Measurements from ENCODE around the gene FDCSP. TPM values are rescaled to one million over a fixed set of nuclear protein-coding genes. Genes with fewer than 3 reads are reported as not detected.

The FDCSP gene
- total and polyA plus RNA-seq, 2 donors (not counting 3 experiments of a cell fraction or from before 2014, with no cell fraction given): not detected

- Histone ChIP-seq H3K9ac (replicated peaks; ENCODE audit: extremely low read depth, insufficient read depth, low read length) (no peak overlapping the region), H3K36me3 (ENCODE audit: control insufficient read depth in 2 of 2, extremely low read depth in 1 of 2, insufficient read depth in 2 of 2, low read length in 2 of 2) (no peaks in the 10 kb centered on the region), H3K9me3 (replicated peaks; ENCODE audit: control insufficient read depth, insufficient read depth, low read length) (no peaks in the 10 kb centered on the region), H3K4me2 (ENCODE audit: insufficient read depth, low read length) (no peak overlapping the region), H3K4me1 (ENCODE audit: control insufficient read depth, extremely low read depth, insufficient read depth, low read length) (no peaks in the 10 kb centered on the region), H3K9me1 (replicated peaks; ENCODE audit: control insufficient read depth, extremely low read depth, insufficient read depth, low read length) (no peaks in the 10 kb centered on the region), H3K79me2 (ENCODE audit: control insufficient read depth, insufficient read depth, low read length) (no peaks in the 10 kb centered on the region), H3K27me3 (ENCODE audit: control insufficient read depth in 2 of 2, insufficient read depth in 2 of 2, low read length in 2 of 2) (no peaks in the 10 kb centered on the region), H3K27ac (ENCODE audit: insufficient read depth, low read depth, low read length) (no peak overlapping the region), H3K4me3 (replicated peaks in 1 of 3; ENCODE audit: insufficient read depth in 1 of 3, low read depth in 1 of 3, low read length in 3 of 3) (no peak overlapping the region), H2AFZ (ENCODE audit: low read depth, low read length) (no peak overlapping the region), H4K20me1 (replicated peaks; ENCODE audit: control insufficient read depth, extremely low read depth, insufficient read depth, low read length) (no peaks in the 10 kb centered on the region)
- intact Hi-C loops (cut with micrococcal nuclease): loop anchor here (1.0 to 5.0 kb wide), 2 partner anchors 86 to 372 kb away; no protein-coding TSS in a partner anchor
- ChIA-PET CTCF (interaction anchor here (0.7 to 2.5 kb wide), 25 partner anchors 8 to 951 kb away, joined by 3 to 33 read pairs (median 4); no protein-coding TSS in a partner anchor), POLR2A (no interaction called here)
- DNase-seq (ENCODE audit: low read depth, low spot score) (peak; percentile 10), FAIRE-seq (no peak)
- peak in 1 of 2 donors; percentile 7 for TF ChIP-seq CTCF (IDR thresholded peaks at IDR 0.05; ENCODE audit: extremely low read depth in 1 of 2, insufficient read depth in 1 of 2, low read depth in 1 of 2, low read length in 2 of 2)
- no peak for TF ChIP-seq EZH2 (IDR thresholded peaks at IDR 0.05; ENCODE audit: borderline replicate concordance, low read depth, low read length, severe bottlenecking)
- BruUV-seq (replicated peaks): no TSS peak
- dilution Hi-C loops (cut with MboI; ENCODE audit: extremely low pct_ligation_motif_present, low sequenced_read_pairs): no loop called here
Measured at GRCh38 chr4:70269674-70270073, 43.8 kb downstream of the FDCSP start.

- FAIRE-seq: no peak
Measured at GRCh38 chr4:70277121-70277520, 51.2 kb downstream of the FDCSP start.

More at GRCh38 chr4:70277121-70277520, 51.2 kb downstream of the FDCSP start:
- POLR2A ChIA-PET: no interaction called here
- Histone ChIP-seq H3K4me2 (ENCODE audit: insufficient read depth, low read length) (no peak overlapping the region), H3K4me1 (ENCODE audit: control insufficient read depth, extremely low read depth, insufficient read depth, low read length) (no peaks in the 10 kb centered on the region), H3K27ac (ENCODE audit: insufficient read depth, low read depth, low read length) (no peak overlapping the region), H3K79me2 (ENCODE audit: control insufficient read depth, insufficient read depth, low read length) (no peaks in the 10 kb centered on the region), H3K9me1 (replicated peaks; ENCODE audit: control insufficient read depth, extremely low read depth, insufficient read depth, low read length) (no peaks in the 10 kb centered on the region), H3K36me3 (ENCODE audit: control insufficient read depth in 2 of 2, extremely low read depth in 1 of 2, insufficient read depth in 2 of 2, low read length in 2 of 2) (no peaks in the 10 kb centered on the region), H3K4me3 (replicated peaks in 1 of 3; ENCODE audit: insufficient read depth in 1 of 3, low read depth in 1 of 3, low read length in 3 of 3) (no peak overlapping the region), H3K27me3 (ENCODE audit: control insufficient read depth in 2 of 2, insufficient read depth in 2 of 2, low read length in 2 of 2) (no peaks in the 10 kb centered on the region), H3K9me3 (replicated peaks; ENCODE audit: control insufficient read depth, insufficient read depth, low read length) (no peaks in the 10 kb centered on the region), H4K20me1 (replicated peaks; ENCODE audit: control insufficient read depth, extremely low read depth, insufficient read depth, low read length) (no peaks in the 10 kb centered on the region), H2AFZ (ENCODE audit: low read depth, low read length) (no peak overlapping the region), H3K9ac (replicated peaks; ENCODE audit: extremely low read depth, insufficient read depth, low read length) (no peak overlapping the region)
- no peak for DNase-seq (ENCODE audit: low read depth, low spot score)
- CTCF ChIA-PET: no interaction called here
- TF ChIP-seq JUN (IDR thresholded peaks at IDR 0.05; ENCODE audit: borderline replicate concordance, insufficient read depth, insufficient read length, low read depth): no peak
- no peak for TF ChIP-seq GATA2 (IDR thresholded peaks at IDR 0.05; ENCODE audit: insufficient read depth, insufficient read length, low read depth, low read length)
- no peak for TF ChIP-seq MAX (IDR thresholded peaks at IDR 0.05; ENCODE audit: insufficient read depth, insufficient read length)
- TF ChIP-seq CTCF (IDR thresholded peaks at IDR 0.05; ENCODE audit: extremely low read depth in 1 of 2, insufficient read depth in 1 of 2, low read depth in 1 of 2, low read length in 2 of 2): no peak
- TF ChIP-seq POLR2AphosphoS5 (IDR thresholded peaks at IDR 0.05; ENCODE audit: insufficient read depth, low read depth, low read length): no peak
- no peak for TF ChIP-seq MYC (IDR thresholded peaks at IDR 0.05; ENCODE audit: low read depth, low read length)
- TF ChIP-seq EZH2 (IDR thresholded peaks at IDR 0.05; ENCODE audit: borderline replicate concordance, low read depth, low read length, severe bottlenecking): no peak
- intact Hi-C loops (cut with micrococcal nuclease): no loop called here
- no TSS peak for BruUV-seq (replicated peaks)
- dilution Hi-C loops (cut with MboI; ENCODE audit: extremely low pct_ligation_motif_present, low sequenced_read_pairs): no loop called here
